ENCODE results near the gene HSPG2.
"Not testable (repeated sequence)": the region's sequence is repeated elsewhere in the genome, so short reads cannot be mapped to it uniquely, and the experiment has no call there.

Gene HSPG2

DNA sequence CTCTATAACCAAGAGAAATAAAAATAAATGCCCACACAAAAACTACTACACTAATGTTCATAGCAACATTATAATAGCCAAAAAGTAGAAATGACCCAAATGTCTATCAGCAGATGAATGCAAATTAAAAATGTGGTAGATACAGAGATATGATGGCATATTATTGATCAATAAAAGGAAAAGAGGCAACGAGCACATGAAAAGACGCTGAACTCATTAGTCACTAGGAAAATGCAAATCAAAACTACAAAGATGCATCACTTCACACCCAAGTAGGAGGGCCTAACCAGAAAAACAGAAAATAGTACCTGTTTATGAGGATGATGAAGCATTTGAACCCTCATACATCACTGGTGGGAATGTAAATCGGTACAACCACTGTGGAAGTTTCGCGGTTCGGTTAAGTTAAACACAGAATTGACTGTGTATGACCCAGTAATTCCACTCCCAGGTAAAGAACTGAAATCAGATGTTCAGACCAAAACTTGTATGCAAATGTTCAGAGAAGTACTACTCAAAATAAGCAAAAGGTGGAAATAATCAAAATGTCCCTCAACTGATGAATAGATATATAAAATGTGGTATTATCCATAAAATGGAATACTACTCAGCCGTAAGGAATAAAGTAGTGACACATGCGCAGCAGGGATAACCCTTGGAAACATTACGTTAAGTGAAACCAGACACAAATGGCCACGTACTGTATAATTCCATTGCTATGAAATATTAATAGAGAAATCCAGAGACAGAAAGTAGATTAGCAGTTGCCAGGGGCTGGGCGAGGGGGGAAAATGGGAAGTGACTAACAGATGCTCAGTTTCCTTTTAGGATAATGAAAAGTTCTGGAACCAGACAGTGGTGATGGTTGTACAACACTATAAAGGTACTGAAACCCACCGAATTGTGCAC is 157.2 kb downstream of the HSPG2 start:
- no peak for DNase-seq

- DNase-seq = no peak
These were observed 158.7 kb downstream of the HSPG2 start for GRCh38 chr1:21778405-21778727.

DNA sequence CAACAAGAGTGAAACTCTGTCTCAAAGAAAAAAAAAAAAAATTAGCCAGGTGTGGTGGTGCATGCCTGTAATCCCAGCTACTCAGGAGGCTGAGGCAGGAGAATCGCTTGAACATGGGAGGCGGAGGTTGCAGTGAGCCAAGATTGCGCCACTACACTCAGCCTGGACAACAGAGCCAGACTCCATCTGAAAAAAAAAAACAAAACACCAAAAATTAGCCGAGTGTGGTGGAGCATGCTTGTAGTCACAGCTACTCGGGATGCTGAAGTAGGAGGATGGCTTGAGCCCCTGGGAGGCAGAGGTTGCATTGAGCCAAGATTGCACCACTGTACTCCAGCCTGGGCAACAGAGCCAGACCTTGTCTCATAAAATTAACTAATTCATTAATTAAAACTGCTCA is 160.2 kb downstream of the HSPG2 start:
- DNase-seq = not testable (repeated sequence)

GRCh38 chr1:21775985-21776562 is 161.0 kb downstream of the HSPG2 start:
- DNase-seq = no peak

DNA sequence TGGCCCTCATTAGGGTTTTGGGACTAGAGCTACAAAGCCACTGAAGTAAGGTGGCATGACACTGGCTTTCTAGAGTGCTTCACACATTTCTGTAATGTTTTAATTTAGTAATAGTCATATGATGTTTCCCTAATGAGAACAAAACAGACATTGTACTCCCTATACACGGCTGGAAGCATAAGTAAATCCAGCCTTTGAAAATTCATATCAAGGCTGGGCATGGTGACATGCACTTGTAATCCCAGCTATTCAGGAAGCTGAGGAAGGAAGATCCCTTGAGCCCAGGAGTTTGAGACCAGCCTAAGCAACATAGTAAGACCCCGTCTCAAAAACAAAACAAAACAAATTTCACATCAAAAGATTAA is 161.6 kb downstream of the HSPG2 start:
- no peak for DNase-seq

- DNase-seq = no peak
These were observed 162.1 kb downstream of the HSPG2 start for GRCh38 chr1:21774835-21775549.

DNA sequence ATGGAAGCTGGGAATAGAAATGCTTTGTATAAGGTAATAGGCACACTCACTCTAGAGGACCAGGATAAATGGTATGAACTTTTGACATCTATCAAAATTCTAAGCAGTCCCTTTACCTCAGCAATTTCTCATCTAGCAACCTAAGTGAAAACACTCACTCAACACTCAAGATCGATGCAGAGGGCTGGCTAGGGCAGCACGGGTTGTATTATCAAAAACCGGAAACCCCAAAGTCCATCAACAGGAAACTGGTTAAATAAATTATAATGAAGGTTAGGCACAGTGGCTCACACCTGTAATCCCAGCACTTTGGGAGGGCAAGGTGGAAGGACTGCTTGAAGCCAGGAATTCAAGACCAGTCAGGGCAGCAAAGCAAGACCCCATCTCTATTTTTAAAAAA is 163.5 kb downstream of the HSPG2 start:
- no peak for DNase-seq

All from NCI-H1436 (cell line).